Vagina (tissue), 2 donors: ENCODE measurements around the gene MBNL2. TPM values are rescaled to one million over a fixed set of nuclear protein-coding genes. Genes with fewer than 3 reads are reported as not detected.
A peak's percentile ranks its signal among the peaks of the same experiment; 100 is the strongest.

Experiments
- DNase-seq, 2 donors: peaks; one replicate each; pipeline ENCODE4 v3.0.0-alpha.2; 2017; ENCODE audit errors: extremely low spot score in 2 of 2
- H3K27ac ChIP-seq: fragments of 200-600 bp; sonication (generic); one replicate; pipeline ENCODE4 v1.5.1; 2019
- H3K27me3 ChIP-seq: fragments of 200-600 bp; sonication (generic); one replicate; pipeline ENCODE4 v1.5.1; 2019
- H3K36me3 ChIP-seq, 2 donors: fragments of 200-600 bp; sonication (generic); one replicate each; pipeline ENCODE4 v1.5.1; 2017 to 2019
- H3K4me1 ChIP-seq: fragments of 200-600 bp; sonication (generic); one replicate; pipeline ENCODE4 v1.5.1; 2019
- H3K4me3 ChIP-seq, 2 donors: fragments of 200-600 bp; sonication (generic); 1 replicate in 1 of 2; 2 replicates in 1 of 2; pipeline ENCODE4 v1.5.1; 2016 to 2019
- H3K9me3 ChIP-seq: fragments of 200-600 bp; sonication (generic); one replicate; pipeline ENCODE4 v1.5.1; 2019
- POLR2A ChIP-seq, 2 donors: fragments of 450-650 bp; IDR thresholded peaks; one replicate each; pipeline ENCODE4 v1.6.1; 2017; ENCODE audit warnings: antibody characterized with exemption in 2 of 2, mild to moderate bottlenecking in 2 of 2, moderate library complexity in 2 of 2
- POLR2AphosphoS5 ChIP-seq, 2 donors: sonication (generic); formaldehyde crosslinking; IDR thresholded peaks; one replicate each; pipeline ENCODE4 v1.9.0; 2017; ENCODE audit warnings: antibody characterized with exemption in 2 of 2, mild to moderate bottlenecking in 2 of 2, low read depth in 1 of 2; ENCODE audit not compliant: insufficient read depth in 1 of 2
- intact Hi-C: fragments of 100-400 bp; cut with DNase I; formaldehyde crosslinking; loops from one replicate; pipeline ENCODE4 v1.15.1; 2023
- total RNA-seq: library from RNA; depleted of rRNA; stranded (reverse); fragments of >200 nt; gene quantifications from one replicate; pipeline ENCODE4 v1.2.3, GENCODE V29; 2016
- TF ChIP-seq, protein P1 (sequence below), 3 experiments: fragments of 450-650 bp in 2 of 3; fragments of 200-600 bp in 1 of 3; sonication (generic) in 1 of 3; IDR thresholded peaks; one replicate each; pipeline ENCODE4 v1.5.1; 2017 to 2019; ENCODE audit warnings: antibody characterized with exemption in 3 of 3, mild to moderate bottlenecking in 2 of 3, moderate library complexity in 2 of 3

Gene MBNL2, protein sequence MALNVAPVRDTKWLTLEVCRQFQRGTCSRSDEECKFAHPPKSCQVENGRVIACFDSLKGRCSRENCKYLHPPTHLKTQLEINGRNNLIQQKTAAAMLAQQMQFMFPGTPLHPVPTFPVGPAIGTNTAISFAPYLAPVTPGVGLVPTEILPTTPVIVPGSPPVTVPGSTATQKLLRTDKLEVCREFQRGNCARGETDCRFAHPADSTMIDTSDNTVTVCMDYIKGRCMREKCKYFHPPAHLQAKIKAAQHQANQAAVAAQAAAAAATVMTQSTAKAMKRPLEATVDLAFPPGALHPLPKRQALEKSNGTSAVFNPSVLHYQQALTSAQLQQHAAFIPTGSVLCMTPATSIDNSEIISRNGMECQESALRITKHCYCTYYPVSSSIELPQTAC
- total RNA-seq = 63.1 TPM

GRCh38 chr13:97221989-97222700, at the start of gene MBNL2:
Gene MBNL2 (plus strand): TSS chr13:97222333. CDS start chr13:97276236, 53,903 bp downstream.
- Histone ChIP-seq H3K27ac (peak within 1 kb of the TSS; percentile 95), H3K4me1 (peaks cover 39% of the 10 kb centered on the region), H3K36me3 (no peaks in the 10 kb centered on the region), H3K4me3 (peak within 1 kb of the TSS; percentile 56 to 68), H3K27me3 (no peaks in the 10 kb centered on the region), H3K9me3 (no peaks in the 10 kb centered on the region)
- intact Hi-C loops = loop anchor here (5.0 to 10.0 kb wide), 2 partner anchors 105 to 123 kb away; no protein-coding TSS in a partner anchor
- peak in 1 of 2 donors; percentile 99 for DNase-seq
- TF ChIP-seq POLR2AphosphoS5 (IDR thresholded peaks at IDR 0.05; ENCODE audit: insufficient read depth in 1 of 2, low read depth in 1 of 2) (peak; percentile 64 to 93), POLR2A (IDR thresholded peaks at IDR 0.05) (peak in 1 of 2 donors; percentile 81)
- TF ChIP-seq, protein P1, sequence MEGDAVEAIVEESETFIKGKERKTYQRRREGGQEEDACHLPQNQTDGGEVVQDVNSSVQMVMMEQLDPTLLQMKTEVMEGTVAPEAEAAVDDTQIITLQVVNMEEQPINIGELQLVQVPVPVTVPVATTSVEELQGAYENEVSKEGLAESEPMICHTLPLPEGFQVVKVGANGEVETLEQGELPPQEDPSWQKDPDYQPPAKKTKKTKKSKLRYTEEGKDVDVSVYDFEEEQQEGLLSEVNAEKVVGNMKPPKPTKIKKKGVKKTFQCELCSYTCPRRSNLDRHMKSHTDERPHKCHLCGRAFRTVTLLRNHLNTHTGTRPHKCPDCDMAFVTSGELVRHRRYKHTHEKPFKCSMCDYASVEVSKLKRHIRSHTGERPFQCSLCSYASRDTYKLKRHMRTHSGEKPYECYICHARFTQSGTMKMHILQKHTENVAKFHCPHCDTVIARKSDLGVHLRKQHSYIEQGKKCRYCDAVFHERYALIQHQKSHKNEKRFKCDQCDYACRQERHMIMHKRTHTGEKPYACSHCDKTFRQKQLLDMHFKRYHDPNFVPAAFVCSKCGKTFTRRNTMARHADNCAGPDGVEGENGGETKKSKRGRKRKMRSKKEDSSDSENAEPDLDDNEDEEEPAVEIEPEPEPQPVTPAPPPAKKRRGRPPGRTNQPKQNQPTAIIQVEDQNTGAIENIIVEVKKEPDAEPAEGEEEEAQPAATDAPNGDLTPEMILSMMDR (IDR thresholded peaks at IDR 0.05) = no peak

GRCh38 chr13:97174638-97175037, 47.5 kb upstream of the MBNL2 start:
- Histone ChIP-seq H3K4me3 (no peak overlapping the region), H3K4me1 (no peaks in the 10 kb centered on the region), H3K36me3 (no peaks in the 10 kb centered on the region), H3K27ac (no peak overlapping the region), H3K9me3 (no peaks in the 10 kb centered on the region), H3K27me3 (no peaks in the 10 kb centered on the region)
- no peak for DNase-seq
- intact Hi-C loops = no loop called here
- TF ChIP-seq, protein P1 (IDR thresholded peaks at IDR 0.05) = no peak
- no peak for TF ChIP-seq POLR2A (IDR thresholded peaks at IDR 0.05)
- no peak for TF ChIP-seq POLR2AphosphoS5 (IDR thresholded peaks at IDR 0.05; ENCODE audit: insufficient read depth in 1 of 2, low read depth in 1 of 2)

GRCh38 chr13:97175041-97175440, 47.1 kb upstream of the MBNL2 start:
- no peak overlapping the region for H3K27ac ChIP-seq
- intact Hi-C loops = no loop called here
- no peak for DNase-seq
- H3K4me1 ChIP-seq = no peaks in the 10 kb centered on the region
- H3K36me3 ChIP-seq = no peaks in the 10 kb centered on the region
- TF ChIP-seq POLR2A (IDR thresholded peaks at IDR 0.05) (no peak), POLR2AphosphoS5 (IDR thresholded peaks at IDR 0.05; ENCODE audit: insufficient read depth in 1 of 2, low read depth in 1 of 2) (no peak)
- TF ChIP-seq, protein P1 (IDR thresholded peaks at IDR 0.05) = no peak
- H3K27me3 ChIP-seq = no peaks in the 10 kb centered on the region
- H3K4me3 ChIP-seq = no peak overlapping the region
- H3K9me3 ChIP-seq = no peaks in the 10 kb centered on the region

GRCh38 chr13:97179501-97179900, 42.6 kb upstream of the MBNL2 start:
- Histone ChIP-seq H3K4me1 (no peaks in the 10 kb centered on the region), H3K4me3 (no peak overlapping the region), H3K9me3 (no peaks in the 10 kb centered on the region), H3K27ac (no peak overlapping the region), H3K27me3 (no peaks in the 10 kb centered on the region), H3K36me3 (no peaks in the 10 kb centered on the region)
- no peak for DNase-seq
- intact Hi-C loops = no loop called here
- TF ChIP-seq POLR2AphosphoS5 (IDR thresholded peaks at IDR 0.05; ENCODE audit: insufficient read depth in 1 of 2, low read depth in 1 of 2) = no peak

- no peaks in the 10 kb centered on the region for H3K9me3 ChIP-seq
- no peaks in the 10 kb centered on the region for H3K27me3 ChIP-seq
- no peak overlapping the region for H3K4me3 ChIP-seq
- no peak for DNase-seq
- intact Hi-C loops = no loop called here
- TF ChIP-seq, protein P1 (IDR thresholded peaks at IDR 0.05) = no peak
- no peak for TF ChIP-seq POLR2A (IDR thresholded peaks at IDR 0.05)
- no peak for TF ChIP-seq POLR2AphosphoS5 (IDR thresholded peaks at IDR 0.05; ENCODE audit: insufficient read depth in 1 of 2, low read depth in 1 of 2)
- no peaks in the 10 kb centered on the region for H3K36me3 ChIP-seq
- no peaks in the 10 kb centered on the region for H3K4me1 ChIP-seq
- H3K27ac ChIP-seq = no peak overlapping the region
Measured at GRCh38 chr13:97182111-97182890, 39.8 kb upstream of the MBNL2 start.
